ENCODE results near the gene UNC13D. TPM values are rescaled to one million over a fixed set of nuclear protein-coding genes. Genes with fewer than 3 reads are reported as not detected.

The UNC13D gene
- total RNA-seq, 4 donors from 2014 or later: 5.9 to 10.0 (median 9.0) TPM

DNA sequence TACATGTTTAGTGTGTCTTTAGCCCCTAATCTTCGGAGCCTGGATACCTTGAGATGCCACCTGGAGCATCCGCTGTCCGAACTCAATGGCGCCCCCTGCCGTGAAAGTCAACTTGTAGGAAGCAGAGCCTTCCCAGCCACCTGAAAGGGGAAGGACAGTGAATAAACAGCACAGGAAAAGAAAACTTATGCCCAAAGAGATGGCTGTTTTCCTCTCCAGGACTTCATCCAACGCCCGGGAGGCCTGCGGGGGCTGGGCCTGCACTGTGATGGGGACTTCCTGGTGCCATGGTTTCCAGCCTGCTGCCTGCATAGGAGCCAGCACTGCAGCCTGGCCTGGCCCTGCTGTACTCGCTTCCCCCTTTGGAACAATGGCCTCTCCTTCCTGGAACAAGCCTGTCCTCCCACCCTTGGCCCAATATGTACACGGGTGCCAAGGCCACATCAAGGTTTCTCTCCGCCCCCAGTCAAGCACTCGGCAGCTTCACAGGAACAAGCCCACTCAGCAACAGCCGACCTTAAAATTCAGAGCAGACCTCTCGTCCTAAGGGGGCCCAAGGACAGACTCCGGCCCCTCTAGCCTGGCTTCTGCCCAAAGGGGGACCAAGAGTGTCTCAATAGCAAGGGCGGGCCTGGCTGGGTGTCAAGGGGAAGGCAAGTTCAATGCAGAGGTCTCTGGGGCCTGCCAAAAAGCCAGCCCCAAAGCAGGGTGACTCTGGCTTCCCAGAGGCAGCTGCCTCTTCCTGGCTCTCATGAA is 4.5 kb upstream of the UNC13D start:
- WGBS: 46% methylated on average over 16 of the region's 16 CpGs
- Histone ChIP-seq H3K9me3 (no peaks in the 10 kb centered on the region), H3K4me3 (no peak overlapping the region), H3K36me3 (peaks cover 50 to 74% (median 70%) of the 10 kb centered on the region in 4 donors), H3K4me1 (peaks cover 91 to 96% (median 93%) of the 10 kb centered on the region in 4 donors), H3K27me3 (no peaks in the 10 kb centered on the region), H3K27ac (replicated peaks in 1 of 4) (peak overlapping the region; percentile 39 to 71 (median 54))
- DNase-seq (ENCODE audit: extremely low spot score): no peak
- intact Hi-C loops (cut with DNase I): loop anchor here (5.0 kb wide), 1 partner anchor 34 kb away; no protein-coding TSS in a partner anchor
- TF ChIP-seq, protein P1, sequence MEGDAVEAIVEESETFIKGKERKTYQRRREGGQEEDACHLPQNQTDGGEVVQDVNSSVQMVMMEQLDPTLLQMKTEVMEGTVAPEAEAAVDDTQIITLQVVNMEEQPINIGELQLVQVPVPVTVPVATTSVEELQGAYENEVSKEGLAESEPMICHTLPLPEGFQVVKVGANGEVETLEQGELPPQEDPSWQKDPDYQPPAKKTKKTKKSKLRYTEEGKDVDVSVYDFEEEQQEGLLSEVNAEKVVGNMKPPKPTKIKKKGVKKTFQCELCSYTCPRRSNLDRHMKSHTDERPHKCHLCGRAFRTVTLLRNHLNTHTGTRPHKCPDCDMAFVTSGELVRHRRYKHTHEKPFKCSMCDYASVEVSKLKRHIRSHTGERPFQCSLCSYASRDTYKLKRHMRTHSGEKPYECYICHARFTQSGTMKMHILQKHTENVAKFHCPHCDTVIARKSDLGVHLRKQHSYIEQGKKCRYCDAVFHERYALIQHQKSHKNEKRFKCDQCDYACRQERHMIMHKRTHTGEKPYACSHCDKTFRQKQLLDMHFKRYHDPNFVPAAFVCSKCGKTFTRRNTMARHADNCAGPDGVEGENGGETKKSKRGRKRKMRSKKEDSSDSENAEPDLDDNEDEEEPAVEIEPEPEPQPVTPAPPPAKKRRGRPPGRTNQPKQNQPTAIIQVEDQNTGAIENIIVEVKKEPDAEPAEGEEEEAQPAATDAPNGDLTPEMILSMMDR (IDR thresholded peaks at IDR 0.05): peak; percentile 53 to 70 (median 55)
- no peak for TF ChIP-seq EP300 (IDR thresholded peaks at IDR 0.05)
- TF ChIP-seq POLR2AphosphoS5 (IDR thresholded peaks at IDR 0.05): peak; percentile 30 to 42
- TF ChIP-seq POLR2A (IDR thresholded peaks at IDR 0.05; ENCODE audit: low read depth): no peak

DNA sequence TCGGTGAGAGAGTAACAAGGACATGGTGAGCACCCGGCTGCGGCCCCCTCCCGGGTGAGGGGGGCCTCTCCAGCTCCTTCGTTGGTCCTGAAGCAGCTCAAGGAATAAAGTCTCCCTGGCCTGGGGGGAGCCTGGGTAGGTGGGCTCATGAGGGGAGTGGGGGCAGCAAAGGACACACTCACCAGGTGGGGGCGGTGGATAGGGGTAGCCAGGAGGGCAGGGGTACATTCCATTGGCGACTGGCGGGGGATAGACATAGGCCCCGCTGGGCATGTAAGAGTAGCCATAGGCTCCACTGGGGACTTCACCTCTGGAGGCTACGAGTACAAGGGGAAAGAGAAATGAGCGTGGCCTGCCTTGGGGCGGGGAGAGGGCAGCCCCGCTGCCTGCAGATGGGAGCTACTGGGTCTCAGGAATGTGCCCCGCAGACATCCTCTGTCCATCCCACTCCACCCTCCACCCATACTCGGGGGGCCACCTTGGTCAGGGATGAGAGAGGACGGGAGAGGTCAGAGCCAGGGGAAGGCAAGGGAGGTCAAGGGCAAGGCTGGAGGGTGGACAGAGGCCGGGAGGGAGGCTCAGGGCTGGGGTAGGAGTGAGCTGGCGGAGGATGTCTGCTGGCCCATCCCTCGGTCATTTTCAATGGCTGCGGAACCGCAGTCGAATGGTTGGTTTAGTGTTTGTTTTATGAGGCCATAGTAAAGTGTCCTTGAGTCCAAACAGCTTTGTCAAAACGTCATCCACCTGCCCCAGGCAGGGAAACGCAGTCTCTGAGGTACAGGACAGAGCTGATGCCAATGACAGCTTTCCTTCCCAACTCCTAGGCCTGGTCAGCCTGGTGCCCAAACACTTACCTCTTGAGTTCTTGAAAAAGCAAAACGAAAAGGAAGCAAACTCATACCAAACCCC is 3.7 kb upstream of the UNC13D start:
- Histone ChIP-seq H3K4me3 (no peak overlapping the region), H3K9me3 (no peaks in the 10 kb centered on the region), H3K27me3 (no peaks in the 10 kb centered on the region), H3K4me1 (peaks cover 83 to 87% (median 85%) of the 10 kb centered on the region in 4 donors), H3K27ac (replicated peaks in 1 of 4) (peak overlapping the region; percentile 34 to 71 (median 52)), H3K36me3 (peaks cover 50 to 75% (median 69%) of the 10 kb centered on the region in 4 donors)
- intact Hi-C loops (cut with DNase I): loop anchor here (5.0 kb wide), 1 partner anchor 34 kb away; no protein-coding TSS in a partner anchor
- DNase-seq (ENCODE audit: extremely low spot score): no peak
- 83% methylated on average over 25 of the region's 25 CpGs for WGBS
- TF ChIP-seq EP300 (IDR thresholded peaks at IDR 0.05) (no peak), POLR2AphosphoS5 (IDR thresholded peaks at IDR 0.05) (no peak)

DNA sequence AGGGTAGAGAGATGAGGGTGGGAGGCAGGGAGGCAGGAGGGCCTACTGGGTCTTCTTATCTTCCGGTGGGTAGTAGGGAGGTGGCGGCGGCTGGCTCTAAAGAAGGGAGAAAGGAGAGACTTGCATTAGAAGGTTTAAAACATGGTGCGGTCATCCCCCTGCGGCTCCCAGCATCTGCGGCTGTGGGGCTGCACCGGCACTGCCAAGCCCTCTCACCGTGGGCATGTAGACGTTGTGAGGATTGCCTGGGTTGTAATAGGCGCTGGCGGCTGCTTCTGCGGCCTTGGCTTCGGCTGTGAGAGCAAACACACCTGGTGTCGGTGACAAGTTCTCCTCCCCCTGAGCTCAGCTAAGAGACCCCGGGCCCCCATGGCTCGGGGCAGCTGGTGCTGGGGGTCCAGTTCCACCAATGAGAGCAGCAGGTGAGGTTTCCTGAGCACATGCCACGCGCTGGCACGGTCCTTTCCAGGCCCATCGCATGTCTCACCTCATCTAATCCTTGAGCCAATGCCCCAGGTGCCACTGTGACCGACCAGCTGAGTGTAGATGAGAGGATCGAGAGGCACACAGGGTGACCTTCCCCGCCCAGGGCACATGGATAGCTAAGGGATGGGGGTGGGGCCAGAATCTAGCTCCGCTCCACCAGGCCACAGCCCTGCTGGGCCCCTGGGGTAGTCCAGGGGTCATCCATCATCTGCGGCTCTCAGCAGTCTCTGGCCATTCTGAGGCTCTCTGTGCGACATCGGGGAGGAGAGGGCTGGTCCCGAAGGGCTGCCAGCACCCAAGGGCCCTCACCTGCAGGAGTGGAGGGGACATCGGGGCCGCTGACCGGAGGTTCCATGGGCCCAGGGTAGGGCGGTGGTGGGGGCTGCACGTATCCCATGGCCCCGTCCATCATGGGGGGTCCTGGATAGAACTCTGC is 2.7 kb upstream of the UNC13D start:
- Histone ChIP-seq H3K36me3 (peaks cover 50 to 77% (median 62%) of the 10 kb centered on the region in 4 donors), H3K4me1 (peaks cover 75 to 79% (median 76%) of the 10 kb centered on the region in 4 donors), H3K4me3 (no peak overlapping the region), H3K27ac (replicated peaks in 1 of 4) (peak overlapping the region; percentile 71 to 73 (median 72)), H3K9me3 (no peaks in the 10 kb centered on the region), H3K27me3 (no peaks in the 10 kb centered on the region)
- no peak for TF ChIP-seq EP300 (IDR thresholded peaks at IDR 0.05)
- no peak for TF ChIP-seq POLR2A (IDR thresholded peaks at IDR 0.05; ENCODE audit: low read depth)
- DNase-seq (ENCODE audit: extremely low spot score): no peak
- intact Hi-C loops (cut with DNase I): loop anchor here (5.0 kb wide), 1 partner anchor 35 kb away; no protein-coding TSS in a partner anchor
- WGBS: 81% methylated on average over 19 of the region's 34 CpGs

DNA sequence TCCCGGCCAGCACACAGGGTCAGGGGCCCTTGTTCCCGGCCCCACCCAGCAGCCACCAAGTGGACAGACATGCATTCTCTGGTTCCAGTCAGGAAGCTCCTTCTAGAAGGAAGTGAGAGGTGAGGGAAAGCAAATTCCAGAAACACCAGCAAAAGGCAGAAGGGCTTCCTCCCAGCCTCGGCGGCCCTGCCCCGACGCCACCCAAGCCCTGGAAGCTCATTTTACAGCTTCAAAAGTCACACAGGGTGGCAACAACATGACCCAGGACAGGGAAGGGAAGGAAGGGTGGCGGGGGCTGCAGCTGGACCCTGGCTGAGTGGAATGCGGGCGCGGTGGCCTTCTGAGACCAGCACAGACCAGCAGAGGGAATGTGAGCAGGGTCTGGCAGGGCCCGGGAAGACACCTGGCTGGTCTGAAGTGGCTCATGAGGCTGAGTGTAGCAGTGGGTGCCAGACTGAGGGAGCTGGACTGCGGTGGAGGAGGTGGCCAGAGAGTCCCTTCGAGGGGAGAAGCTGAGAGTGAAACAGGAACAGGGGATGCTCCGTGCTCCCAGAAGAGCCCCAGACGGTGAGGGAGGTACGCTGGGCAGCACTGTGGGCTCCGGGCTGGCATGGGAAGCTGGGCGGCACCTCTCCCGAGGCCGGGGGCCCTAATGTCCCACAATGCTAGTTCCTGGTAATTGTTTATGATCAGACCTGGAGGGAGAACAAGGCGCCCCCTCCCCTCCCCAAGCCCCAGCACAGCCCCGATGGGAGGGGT is 1.9 kb upstream of the UNC13D start:
- H3K27me3 ChIP-seq: no peaks in the 10 kb centered on the region
- no peaks in the 10 kb centered on the region for H3K9me3 ChIP-seq
- WGBS: 78% methylated on average over 22 of the region's 22 CpGs
- intact Hi-C loops (cut with DNase I): loop anchor here (5.0 kb wide), 1 partner anchor 36 kb away; no protein-coding TSS in a partner anchor
- DNase-seq (ENCODE audit: extremely low spot score): no peak
- H3K4me3 ChIP-seq: no peak overlapping the region
- peaks cover 66 to 70% (median 69%) of the 10 kb centered on the region in 4 donors for H3K4me1 ChIP-seq
- TF ChIP-seq POLR2A (IDR thresholded peaks at IDR 0.05; ENCODE audit: low read depth) (no peak), EP300 (IDR thresholded peaks at IDR 0.05) (no peak)
- peaks cover 46 to 70% (median 54%) of the 10 kb centered on the region in 4 donors for H3K36me3 ChIP-seq
- peak overlapping the region; percentile 71 to 73 (median 72) for H3K27ac ChIP-seq (replicated peaks in 1 of 4)

DNA sequence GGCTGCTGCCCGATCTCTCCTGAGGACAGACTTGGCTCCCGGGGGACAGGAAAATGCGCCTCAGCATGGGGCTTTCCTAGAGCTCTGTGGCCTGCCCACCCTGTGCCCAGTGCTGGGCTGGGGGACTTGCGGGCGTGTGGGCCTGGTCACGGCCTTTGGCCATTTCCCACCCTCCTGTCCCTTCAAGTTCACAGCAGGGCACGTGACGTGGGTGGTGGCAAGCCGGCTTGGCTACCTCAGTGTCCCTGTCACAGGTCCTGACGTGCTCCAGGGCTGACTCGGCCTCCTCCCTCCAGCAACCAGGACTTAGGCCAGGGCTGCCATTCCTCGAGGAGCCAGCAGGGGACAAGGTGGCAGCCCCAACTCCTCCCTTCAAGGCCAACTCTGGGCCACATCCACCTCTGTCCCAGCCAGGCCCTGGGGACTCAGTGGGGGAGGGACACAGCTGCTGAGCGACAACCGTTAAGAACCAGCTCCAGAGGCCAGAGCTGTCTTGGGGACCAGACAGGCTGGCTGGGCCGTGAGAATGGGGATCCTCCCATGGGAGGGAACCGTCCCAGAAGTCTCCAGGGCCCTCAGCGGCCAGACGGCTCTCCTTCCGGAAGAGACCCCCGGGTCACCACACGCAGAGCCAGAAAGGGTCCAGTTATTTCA is 981 bp upstream of the UNC13D start:
- H3K4me3 ChIP-seq: peak overlapping the region in 2 of 4 donors; percentile 5 to 28
- intact Hi-C loops (cut with DNase I): loop anchor here (5.0 kb wide), 1 partner anchor 37 kb away; no protein-coding TSS in a partner anchor
- H3K27me3 ChIP-seq: no peaks in the 10 kb centered on the region
- DNase-seq (ENCODE audit: extremely low spot score): no peak
- peaks cover 57 to 63% (median 60%) of the 10 kb centered on the region in 4 donors for H3K4me1 ChIP-seq
- WGBS: 43% methylated on average over 11 of the region's 21 CpGs
- no peaks in the 10 kb centered on the region for H3K9me3 ChIP-seq
- TF ChIP-seq POLR2AphosphoS5 (IDR thresholded peaks at IDR 0.05) (peak; percentile 58 to 74), POLR2A (IDR thresholded peaks at IDR 0.05; ENCODE audit: low read depth) (peak; percentile 27), EP300 (IDR thresholded peaks at IDR 0.05) (no peak)
- TF ChIP-seq, protein P1 (IDR thresholded peaks at IDR 0.05): peak; percentile 68 to 92 (median 69)
- H3K36me3 ChIP-seq: peaks cover 39 to 67% (median 48%) of the 10 kb centered on the region in 4 donors
- peak overlapping the region; percentile 71 to 73 (median 72) for H3K27ac ChIP-seq (replicated peaks in 1 of 4)

Measured in esophagus muscularis mucosa (tissue), 4 donors.